K562 (cell line): ENCODE data around the gene HIF1A. TPM values are rescaled to one million over a fixed set of nuclear protein-coding genes. Genes with fewer than 3 reads are reported as not detected.

Experiments
- ATAC-seq: fragments of 200-7000 bp; cut with Tn5 transposase; 3 replicates; pipeline ENCODE4 v1.9.1; 2020; ENCODE audit warnings: moderate library complexity
- BruUV-seq: library from RNA; stranded (reverse); fragments of 400-500 nt; replicated peaks from 2 replicates; lab custom pipeline; 2021; lab: Mats Ljungman, UMichigan
- CTCF ChIA-PET: fragments of 300-600 bp; formaldehyde crosslinking; extraction: SDS; loops from one replicate; lab custom pipeline; 2021; ENCODE audit warnings: low intra/inter-chr PET ratio; lab: Yijun Ruan, JAX
- POLR2A ChIA-PET: fragments of 300-600, 350-650 bp; sonication (Branson Sonifier 250); formaldehyde crosslinking; extraction: SDS; loops from one replicate; lab custom pipeline; 2021; ENCODE audit warnings: antibody characterized with exemption, inconsistent platforms; lab: Yijun Ruan, JAX
- DNase-seq, 4 experiments: peaks; one replicate each; pipeline versions ENCODE4 v3.0.0 to v3.0.0-alpha.2; 2011 to 2018; ENCODE audit warnings: low spot score in 3 of 4, mixed read lengths in 3 of 4; ENCODE audit errors: extremely low read depth in 1 of 4
- FAIRE-seq: peaks from 2 replicates; lab custom pipeline; 2011; peaks lifted over from hg19 to GRCh38; lab: Jason Lieb, UNC
- H2AFZ ChIP-seq: 2 replicates; pipeline ENCODE4 v1.6.0; 2011; ENCODE audit warnings: low read depth, low read length, control low read depth, inconsistent platforms
- H3K27ac ChIP-seq: fragments of 200-600 bp; 3 replicates; pipeline ENCODE4 v1.8.0; 2011; ENCODE audit warnings: low read depth, mild to moderate bottlenecking, control low read depth, inconsistent platforms, low read length, moderate library complexity, mixed read lengths; ENCODE audit errors: extremely low read depth
- H3K27me3 ChIP-seq, 2 experiments: fragments of 300-600 bp in 1 of 2; 2 replicates in 1 of 2; 3 replicates in 1 of 2; pipeline versions ENCODE4 v1.6.0 to v1.8.0; 2011; ENCODE audit warnings: inconsistent platforms in 2 of 2, low read length in 2 of 2, mild to moderate bottlenecking in 1 of 2, mixed read lengths in 1 of 2, moderate library complexity in 1 of 2; ENCODE audit not compliant: control insufficient read depth in 2 of 2, insufficient read depth in 2 of 2
- H3K36me3 ChIP-seq: fragments of 300-600 bp; 3 replicates; pipeline ENCODE4 v1.8.0; 2011; ENCODE audit warnings: mild to moderate bottlenecking, low read length, inconsistent platforms; ENCODE audit not compliant: control insufficient read depth, insufficient read depth
- H3K4me1 ChIP-seq, 2 experiments: fragments of 200-600 bp in 1 of 2; replicated peaks in 1 of 2; 2 replicates in 1 of 2; 3 replicates in 1 of 2; pipeline versions ENCODE4 v1.5.1 to v1.8.0; 2011; ENCODE audit warnings: inconsistent platforms in 2 of 2, low read length in 2 of 2, mild to moderate bottlenecking in 1 of 2, mixed read lengths in 1 of 2, moderate library complexity in 1 of 2; ENCODE audit not compliant: control insufficient read depth in 2 of 2, insufficient read depth in 2 of 2
- H3K4me2 ChIP-seq: 2 replicates; pipeline ENCODE4 v1.6.1; 2011; ENCODE audit warnings: low read length, control low read depth, inconsistent platforms, mixed read lengths; ENCODE audit not compliant: insufficient read depth
- H3K4me3 ChIP-seq: fragments of 200-600 bp; sonication (generic), shearing (Covaris generic); 2 replicates; pipeline ENCODE4 v1.5.1; 2016; ENCODE audit warnings: control low read depth, inconsistent platforms
- H3K79me2 ChIP-seq: fragments of 200-600 bp; 3 replicates; pipeline ENCODE4 v1.8.0; 2011; ENCODE audit warnings: low read length, inconsistent platforms; ENCODE audit not compliant: control insufficient read depth, insufficient read depth
- H3K9ac ChIP-seq, 2 experiments: 2 replicates each; pipeline versions ENCODE4 v1.6.0 to v1.6.1; 2011; ENCODE audit warnings: low read depth in 2 of 2, low read length in 2 of 2, control low read depth in 1 of 2, inconsistent platforms in 1 of 2, mild to moderate bottlenecking in 1 of 2, mixed read lengths in 1 of 2; ENCODE audit not compliant: insufficient read depth in 1 of 2
- H3K9me1 ChIP-seq: one replicate; pipeline ENCODE4 v1.6.0; 2011; ENCODE audit warnings: inconsistent platforms, mild to moderate bottlenecking, low read length, moderate library complexity; ENCODE audit not compliant: control insufficient read depth, insufficient read depth
- H3K9me3 ChIP-seq: replicated peaks from 2 replicates; pipeline ENCODE4 v1.5.1; 2011; ENCODE audit warnings: low read depth, low read length, inconsistent platforms; ENCODE audit not compliant: control insufficient read depth, insufficient read depth
- H4K20me1 ChIP-seq: replicated peaks from 2 replicates; pipeline ENCODE4 v1.6.1; 2011; ENCODE audit warnings: low read length, inconsistent platforms, mixed read lengths; ENCODE audit not compliant: control insufficient read depth, insufficient read depth
- CEBPB ChIP-seq: fragments of 450-650 bp; IDR thresholded peaks from 2 replicates; pipeline ENCODE4 v1.6.1; 2016; ENCODE audit warnings: missing genetic modification characterization, missing compliant biosample characterization
- CEBPG ChIP-seq, 3 experiments: fragments of 200-800 bp in 1 of 3; sonication (Bioruptor generic) in 1 of 3; sonication (generic) in 1 of 3; formaldehyde crosslinking in 1 of 3; IDR thresholded peaks in 2 of 3; conservative IDR thresholded peaks in 1 of 3; 2 replicates each; pipeline versions ENCODE4 v1.6.1 to v1.8.0; 2016 to 2022; ENCODE audit warnings: missing compliant biosample characterization in 2 of 3, missing genetic modification characterization in 2 of 3, mild to moderate bottlenecking in 1 of 3, missing genetic modification reagents in 1 of 3
- THAP7 ChIP-seq: fragments of 250-450 bp; sonication (Bioruptor Pico); IDR thresholded peaks from 2 replicates; pipeline ENCODE4 v1.5.0; 2021
- WGBS: fragments of 100-300 bp; shearing (Covaris generic); methylation state at CpG from one replicate; pipeline ENCODE4 v1.1.6; 2016; ENCODE audit warnings: low coverage, mixed read lengths; ENCODE audit not compliant: insufficient coverage; ENCODE audit errors: missing lambda C conversion rate; 5-methylcytosine and 5-hydroxymethylcytosine counted together
- in situ Hi-C: fragments of 300-500 bp; cut with MboI; formaldehyde crosslinking; loops from 4 replicates; pipeline ENCODE4 v1.15.0; 2018; ENCODE audit warnings: inconsistent platforms, mixed read lengths
- intact Hi-C: fragments of 100-400 bp; cut with micrococcal nuclease; formaldehyde crosslinking; loops from 2 replicates; pipeline ENCODE4 v1.14.2; 2022
- polyA plus RNA-seq, 8 experiments: library from polyadenylated mRNA; depleted of rRNA in 4 of 8; stranded (reverse) in 5 of 8; unstranded in 3 of 8; fragments of >200 nt; fragmentation: Nextera tagmentation in 2 of 8; fragmentation: Illumina TruSeq in 1 of 8; extraction: Ambion mirVana in 2 of 8; extraction: Trizol in 1 of 8; gene quantifications; 2 replicates each; pipeline versions ENCODE4 v1.2.1 to v1.2.3, GENCODE V29; 2011 to 2014; ENCODE audit warnings: inconsistent platforms in 1 of 8, missing spikeins in 1 of 8
- total RNA-seq, 7 experiments: library from RNA; depleted of rRNA in 6 of 7; stranded (reverse); fragments of >200 nt in 6 of 7; fragmentation: Illumina TruSeq in 2 of 7; extraction: Trizol in 2 of 7; gene quantifications; 2 replicates each; pipeline versions ENCODE4 v1.2.1 to v1.2.3, GENCODE V29; 2011 to 2021; ENCODE audit warnings: low replicate concordance in 1 of 7

HIF1A gene
- total and polyA plus RNA-seq, 9 of the 15 experiments (the other 6 are each of a cell fraction or from before 2014, with no cell fraction given), result 5.9 to 35.3 (median 24.2) TPM

GRCh38 chr14:61659582-61659981, 35.7 kb upstream of the HIF1A start:
- ATAC-seq (no peak), DNase-seq (no peak), FAIRE-seq (no peak)
- 8% methylated on average over 2 of the region's 2 CpGs for WGBS
- BruUV-seq, result no TSS peak
- Histone ChIP-seq H3K9me3 (no peaks in the 10 kb centered on the region), H3K4me1 (no peaks in the 10 kb centered on the region; a peak in 2 of 5 replicates), H2AFZ (no peak overlapping the region), H3K9me1 (no peaks in the 10 kb centered on the region), H3K36me3 (no peaks in the 10 kb centered on the region), H4K20me1 (no peaks in the 10 kb centered on the region), H3K9ac (no peak overlapping the region), H3K27ac (no peak overlapping the region), H3K79me2 (no peaks in the 10 kb centered on the region), H3K4me2 (no peak overlapping the region), H3K4me3 (no peak overlapping the region), H3K27me3 (no peaks in the 10 kb centered on the region; a peak in 1 of 5 replicates)
- POLR2A ChIA-PET, result no interaction called here
- intact Hi-C loops (no loop called here), in situ Hi-C loops (no loop called here)
- TF ChIP-seq CEBPB (peak; percentile 52; the same call in 1 of the 2 replicates), CEBPG (CRISPR knock-in tag; IDR thresholded peaks at IDR 0.05) (no peak), CEBPG (tag; conservative IDR thresholded peaks at IDR 0.05 in 1 of 2, IDR thresholded peaks at IDR 0.05 in 1 of 2) (peak in 1 of 2 experiments; percentile 38; a peak in 1 of 4 replicates), THAP7 (CRISPR knock-in tag) (no peak)
- CTCF ChIA-PET, result no interaction called here
